HG03066 (cell line): Measurements from ENCODE around the gene EIF3CL.
"Not testable (repeated sequence)": the region's sequence is repeated elsewhere in the genome, so short reads cannot be mapped to it uniquely, and the experiment has no call there.

Source experiments
- ATAC-seq: cut with Tn5 transposase; IDR thresholded peaks from one replicate; pipeline ENCODE4 v1.9.1; 2021; ENCODE audit warnings: low read depth; ENCODE audit not compliant: unreplicated experiment

EIF3CL gene

GRCh38 chr16:28364268-28365173, 39.1 kb downstream of the EIF3CL start:
- ATAC-seq: not testable (repeated sequence)

DNA sequence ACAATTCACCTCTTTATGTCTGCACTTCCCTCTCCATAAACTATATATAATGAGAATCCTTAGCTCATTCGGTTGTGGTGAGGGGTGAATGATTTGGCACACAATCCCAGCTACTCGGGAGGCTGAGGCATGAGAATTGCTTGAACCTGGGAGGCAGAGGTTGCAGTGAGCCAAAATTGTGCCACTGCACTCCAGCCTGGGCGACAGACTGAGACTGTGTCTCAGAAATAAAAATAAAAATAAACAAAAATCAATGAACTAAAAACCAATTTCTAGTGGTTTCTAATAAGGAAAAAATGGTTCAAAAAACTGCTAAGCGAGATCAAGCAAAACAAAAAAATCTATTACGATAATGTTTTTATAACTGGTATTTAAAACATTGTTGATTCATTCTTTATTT, 40.2 kb downstream of the EIF3CL start, which contains the start of gene NPIPB6:
Gene NPIPB6 (minus strand): TSS at position 101 of the 400 bp plus-strand sequence. CDS start 686 bp downstream, outside the sequence.
- ATAC-seq: not testable (repeated sequence)

GRCh38 chr16:28362600-28362999, 41.0 kb downstream of the EIF3CL start:
- not testable (repeated sequence) for ATAC-seq

- not testable (repeated sequence) for ATAC-seq
These were observed 65.4 kb downstream of the EIF3CL start for GRCh38 chr16:28338230-28338629.

- not testable (repeated sequence) for ATAC-seq
These were observed 66.5 kb downstream of the EIF3CL start for GRCh38 chr16:28336940-28337710.

GRCh38 chr16:28335678-28336077, 68.0 kb downstream of the EIF3CL start:
- ATAC-seq: not testable (repeated sequence)

GRCh38 chr16:28332632-28333031, 71.0 kb downstream of the EIF3CL start:
- ATAC-seq: not testable (repeated sequence)

DNA sequence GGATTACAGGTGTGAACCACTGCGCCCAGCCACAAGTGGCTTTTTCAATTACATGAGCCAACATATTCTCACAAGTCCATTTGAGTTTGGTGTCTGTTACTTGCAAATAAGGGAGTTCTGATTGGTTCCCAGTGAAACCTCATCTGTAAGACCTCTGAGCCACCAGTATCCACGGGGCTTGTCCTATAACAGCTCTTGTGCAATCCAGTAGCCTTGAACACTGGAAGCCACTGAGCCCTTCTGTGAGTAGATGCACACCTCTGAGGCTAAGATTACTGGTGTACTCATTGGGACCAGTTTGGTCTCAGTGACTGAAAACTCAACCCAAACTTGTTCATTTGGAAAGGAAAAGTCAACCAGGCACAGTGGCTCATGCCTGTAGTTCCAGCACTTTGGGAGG, 72.7 kb downstream of the EIF3CL start:
- ATAC-seq: not testable (repeated sequence)

DNA sequence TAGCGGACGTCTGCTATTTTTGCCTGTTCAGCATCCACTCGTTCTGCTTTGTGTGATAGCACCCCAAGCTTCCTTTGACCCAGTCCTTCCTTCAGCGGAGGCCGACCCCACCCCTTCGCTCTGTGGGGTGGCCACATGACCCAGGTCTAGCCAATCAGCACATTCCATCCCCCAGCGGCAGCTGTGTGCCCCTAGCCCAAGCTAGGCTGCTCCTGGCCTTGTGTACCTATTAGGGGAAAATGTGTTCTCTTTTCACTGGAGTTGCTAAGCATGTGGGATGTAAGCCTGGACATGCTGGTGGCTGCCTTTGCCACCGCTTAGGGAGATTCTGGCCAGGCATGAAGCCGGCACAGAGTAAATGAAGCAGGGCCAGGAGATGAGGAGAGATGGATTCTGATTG, 73.4 kb downstream of the EIF3CL start:
- not testable (repeated sequence) for ATAC-seq
